ENCODE measurements around the gene IRS1. TPM values are rescaled to one million over a fixed set of nuclear protein-coding genes. Genes with fewer than 3 reads are reported as not detected.

Gene IRS1
- total RNA-seq, 1 donor from 2014 or later: 17.0 TPM

DNA sequence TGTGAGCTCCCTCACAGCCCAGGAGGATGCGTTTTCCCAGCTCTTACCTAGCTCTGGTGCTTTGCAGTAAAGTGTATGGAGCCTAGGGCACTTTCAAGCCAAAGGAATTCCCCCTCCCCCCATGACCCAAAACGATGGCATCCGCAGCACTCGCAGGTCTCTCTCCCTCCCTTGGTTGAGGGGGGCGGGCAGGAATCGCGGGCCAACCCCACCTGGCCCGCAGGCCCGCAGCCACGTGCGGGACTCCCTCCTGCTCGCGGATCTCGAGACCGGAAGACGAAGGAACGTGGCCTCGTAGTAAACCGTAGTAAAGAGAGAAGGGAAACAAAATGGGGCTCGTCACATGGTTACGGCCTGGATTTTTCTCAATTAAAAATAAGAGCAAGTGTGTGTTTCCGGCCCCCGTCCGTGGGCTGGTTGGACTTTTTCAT, 8.5 kb downstream of the IRS1 start:
- no peak for DNase-seq (ENCODE audit: low spot score)

DNA sequence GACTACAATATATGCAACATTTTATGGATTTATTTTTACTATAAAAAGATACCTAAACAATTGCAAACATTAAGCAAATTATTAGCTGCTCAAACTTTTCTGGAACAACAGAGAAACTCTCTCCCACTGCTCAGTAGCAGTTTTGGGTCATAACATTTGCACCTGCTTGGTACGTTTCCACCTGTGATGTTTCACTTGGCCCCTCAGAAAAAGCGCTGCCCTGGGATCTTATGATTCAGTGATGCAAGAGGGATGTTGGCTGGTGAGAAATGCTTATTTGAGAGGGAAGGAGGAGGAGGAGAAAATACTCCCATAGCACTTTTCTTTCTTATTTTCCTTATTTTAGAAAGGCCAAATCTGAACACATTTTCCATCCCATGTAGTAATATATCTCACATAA, 9.2 kb downstream of the IRS1 start:
- no peak for DNase-seq (ENCODE audit: low spot score)

DNA sequence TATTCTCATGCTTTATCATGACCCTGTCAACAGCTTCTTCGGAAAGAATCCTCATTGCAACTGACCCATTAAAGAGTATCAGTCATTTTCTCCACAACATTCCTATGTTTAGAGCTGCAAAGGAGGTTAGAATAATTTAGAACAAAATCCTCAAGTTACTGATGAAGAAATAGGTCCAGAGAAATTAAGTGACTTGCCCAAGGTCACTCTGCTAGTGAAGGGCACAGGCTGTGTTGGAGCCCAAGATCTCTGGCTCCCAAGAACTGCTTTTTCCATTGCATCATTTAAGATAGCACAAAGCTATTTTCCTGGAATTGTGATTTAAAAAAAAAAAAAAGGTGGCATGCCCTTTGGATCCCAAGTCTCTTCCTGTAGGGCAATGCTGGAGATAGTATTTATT, 9.6 kb downstream of the IRS1 start:
- no peak for DNase-seq (ENCODE audit: low spot score)

DNA sequence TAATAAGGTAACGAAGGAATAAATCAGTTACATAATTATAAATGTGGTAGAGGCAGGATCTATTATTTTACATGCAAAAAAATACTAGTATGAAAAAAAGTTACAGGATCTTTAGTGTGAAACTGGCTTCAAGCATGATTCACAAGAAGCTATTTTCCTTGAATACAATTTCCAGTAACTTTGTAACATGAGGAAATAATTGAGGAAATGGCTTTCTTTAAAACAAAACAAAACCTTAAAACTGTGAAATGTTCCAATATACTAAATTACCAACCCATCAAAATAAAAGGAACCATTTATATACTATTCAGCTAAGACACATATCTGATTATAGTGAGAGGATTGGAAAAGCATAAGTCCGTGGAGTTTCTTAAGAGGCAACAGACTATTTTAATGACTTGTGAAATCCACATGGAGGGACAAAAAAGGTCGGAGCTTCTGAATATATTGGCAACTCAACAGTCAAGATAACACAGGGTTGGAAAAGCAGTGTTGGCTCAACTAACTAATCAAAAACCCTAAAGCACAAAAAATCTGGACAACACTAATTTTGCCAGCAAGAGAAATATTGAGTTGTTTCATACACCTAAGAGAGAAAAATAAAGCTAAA, 10.6 kb downstream of the IRS1 start:
- no peak for DNase-seq (ENCODE audit: low spot score)

DNA sequence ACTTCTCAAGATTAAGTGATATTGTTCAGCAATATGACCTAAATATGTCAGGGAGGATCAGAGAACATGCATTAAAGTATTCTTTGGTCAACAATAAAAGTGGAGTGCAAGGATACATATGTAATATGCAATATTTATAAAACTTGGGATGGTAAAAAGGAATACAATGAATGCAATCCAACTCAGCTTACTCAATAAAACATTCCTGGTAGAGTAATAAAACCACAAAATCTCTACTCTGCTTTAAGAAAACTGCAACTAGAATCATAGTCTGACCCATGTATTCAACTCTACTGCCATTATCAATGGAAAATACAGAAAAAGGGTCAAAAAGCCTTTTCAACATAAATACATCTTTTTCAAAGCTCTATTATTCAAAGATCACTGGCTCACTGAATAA, 11.6 kb downstream of the IRS1 start:
- DNase-seq (ENCODE audit: low spot score): no peak

DNA sequence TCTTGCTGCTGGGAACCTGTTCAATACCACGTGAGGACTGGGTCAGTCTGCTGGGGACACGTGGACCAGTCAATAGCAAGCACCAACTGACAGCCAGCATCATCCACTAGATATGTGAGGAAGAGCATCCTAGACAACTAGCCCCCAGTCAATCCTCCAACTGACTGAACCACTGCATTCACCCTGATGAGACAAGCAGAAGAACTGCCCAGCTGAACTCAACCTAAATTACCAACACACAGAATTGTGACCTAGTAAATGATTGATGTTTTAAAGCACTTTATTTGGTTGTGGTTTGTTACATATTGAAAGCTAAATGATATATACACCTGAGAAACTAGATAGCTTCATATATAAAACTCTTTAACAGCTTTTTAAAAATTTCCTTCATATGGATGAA, 15.7 kb downstream of the IRS1 start:
- DNase-seq (ENCODE audit: low spot score): no peak

DNA sequence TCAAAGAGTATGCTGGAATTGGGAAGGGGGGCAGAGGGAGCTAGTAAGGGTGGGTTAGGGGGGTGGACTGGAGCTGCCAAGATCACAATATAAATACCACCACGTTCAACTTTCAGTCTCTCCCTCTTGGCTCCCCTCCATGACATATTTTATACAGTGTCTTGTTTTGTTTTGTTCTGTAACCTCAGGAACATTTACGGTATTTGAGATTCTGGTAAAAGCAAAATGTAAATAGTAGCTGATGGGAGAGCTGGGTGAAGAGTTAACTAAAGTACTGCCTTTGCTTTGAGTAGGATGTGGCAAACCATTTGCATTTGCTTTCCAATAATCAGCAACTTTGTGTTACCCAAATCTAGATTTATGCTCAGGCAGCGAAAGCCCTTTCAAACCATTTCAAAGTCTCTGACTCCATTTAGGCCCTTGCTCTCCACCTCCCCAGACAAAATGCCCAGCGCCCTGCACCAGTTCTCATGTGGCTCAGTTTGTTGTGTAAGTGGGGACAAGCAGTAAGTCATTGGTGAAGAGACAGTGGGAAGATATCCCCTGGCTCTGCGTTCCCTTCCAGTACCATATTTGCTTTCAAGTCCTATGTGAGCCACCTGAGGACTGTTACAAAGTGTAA, 17.4 kb downstream of the IRS1 start:
- no peak for DNase-seq (ENCODE audit: low spot score)

DNA sequence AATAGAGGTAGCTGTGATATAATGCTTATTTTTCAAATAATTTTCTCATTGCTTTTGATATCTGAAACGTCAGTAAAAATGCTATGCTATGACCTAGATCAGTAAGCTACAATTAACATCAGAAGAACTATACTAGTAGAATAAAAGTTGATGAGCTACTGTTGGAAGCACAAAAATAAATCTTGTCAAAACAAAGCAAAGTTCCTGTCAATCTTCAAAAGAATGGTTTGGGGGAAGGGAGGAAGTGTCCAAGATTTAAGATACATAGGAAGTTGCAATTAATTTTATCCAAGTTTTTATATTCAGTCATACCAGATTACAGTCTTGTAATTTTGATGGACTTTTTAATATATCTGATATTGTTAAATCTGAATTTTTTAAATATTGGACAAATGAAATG, 19.2 kb downstream of the IRS1 start:
- DNase-seq (ENCODE audit: low spot score): no peak

DNA sequence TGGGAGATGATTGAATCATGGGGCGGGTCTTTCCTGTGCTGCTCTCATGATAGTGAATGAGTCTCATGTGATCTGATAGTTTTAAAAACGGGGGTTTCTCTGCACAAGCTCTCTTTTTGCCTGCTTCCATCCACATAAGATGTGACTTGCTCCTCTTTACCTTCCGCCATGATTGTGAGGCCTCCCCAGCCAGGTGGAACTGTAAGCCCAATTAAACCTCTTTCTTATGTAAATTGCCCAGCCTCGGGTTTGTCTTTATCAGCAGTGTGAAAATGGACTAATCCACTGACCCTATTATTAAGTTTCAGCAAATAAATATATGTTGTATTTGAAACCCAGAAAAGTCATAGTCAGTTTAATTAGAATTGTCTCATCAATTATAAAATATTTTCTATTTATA, 22.0 kb downstream of the IRS1 start:
- DNase-seq (ENCODE audit: low spot score): no peak

DNA sequence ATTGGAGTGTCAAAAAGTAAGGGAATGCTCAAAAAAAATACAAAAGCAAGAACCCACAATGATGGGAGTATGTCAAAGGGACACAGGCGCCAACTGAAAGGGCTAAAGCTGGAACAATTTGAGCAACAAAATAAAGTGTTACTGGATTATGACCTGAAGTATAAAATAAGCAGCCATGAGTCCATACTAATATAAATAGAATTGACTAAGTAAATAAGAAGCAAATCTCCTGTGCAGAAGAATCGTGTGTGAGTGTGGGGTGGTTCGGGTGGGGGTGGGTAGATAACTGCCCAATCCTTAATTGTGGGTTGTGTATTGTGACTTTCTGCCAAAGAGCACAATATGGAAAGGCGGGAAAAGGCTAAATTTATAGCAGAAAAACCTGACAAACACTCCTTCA, 23.5 kb downstream of the IRS1 start:
- DNase-seq (ENCODE audit: low spot score): no peak

DNA sequence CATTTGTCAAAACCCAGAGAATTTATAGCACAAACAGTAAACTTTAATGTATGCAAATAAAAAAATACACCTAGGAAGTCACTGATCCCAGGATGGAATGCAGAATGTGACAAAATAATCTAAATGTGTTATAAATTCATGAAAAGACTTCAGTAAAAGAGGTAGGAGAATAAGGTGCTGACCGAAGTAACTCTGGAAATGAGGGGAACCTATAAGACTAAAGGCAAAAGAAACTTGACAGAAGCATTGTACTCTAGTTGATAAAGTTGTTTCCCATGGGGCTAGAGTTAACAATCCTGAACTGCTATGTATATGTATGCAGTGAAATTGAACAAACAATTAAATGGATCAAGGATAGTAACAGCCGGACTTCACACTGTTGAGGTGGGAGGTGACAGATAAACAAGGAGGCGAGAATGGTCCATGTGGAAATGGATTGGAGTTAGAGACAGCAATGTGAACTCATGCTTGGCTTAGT, 24.5 kb downstream of the IRS1 start:
- no peak for DNase-seq (ENCODE audit: low spot score)

DNA sequence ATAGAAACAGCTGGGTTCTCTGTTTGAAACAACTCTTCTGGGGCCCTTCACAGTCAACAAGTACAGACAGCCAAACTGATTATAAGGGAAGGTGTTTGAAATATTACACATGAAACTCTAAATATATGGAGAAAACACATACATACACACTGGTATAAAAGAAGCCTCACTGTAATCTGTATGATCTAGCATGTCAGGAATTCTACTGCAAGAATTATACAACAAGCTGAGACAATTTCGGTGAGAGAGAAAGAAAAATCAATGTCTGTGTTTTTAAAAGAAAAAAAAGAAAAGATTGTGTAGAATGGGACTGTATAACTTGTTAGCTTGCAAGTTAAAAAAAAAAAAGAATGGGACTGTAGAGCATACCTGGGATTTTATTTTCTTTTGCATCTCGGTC, 26.3 kb downstream of the IRS1 start:
- DNase-seq (ENCODE audit: low spot score): no peak

DNA sequence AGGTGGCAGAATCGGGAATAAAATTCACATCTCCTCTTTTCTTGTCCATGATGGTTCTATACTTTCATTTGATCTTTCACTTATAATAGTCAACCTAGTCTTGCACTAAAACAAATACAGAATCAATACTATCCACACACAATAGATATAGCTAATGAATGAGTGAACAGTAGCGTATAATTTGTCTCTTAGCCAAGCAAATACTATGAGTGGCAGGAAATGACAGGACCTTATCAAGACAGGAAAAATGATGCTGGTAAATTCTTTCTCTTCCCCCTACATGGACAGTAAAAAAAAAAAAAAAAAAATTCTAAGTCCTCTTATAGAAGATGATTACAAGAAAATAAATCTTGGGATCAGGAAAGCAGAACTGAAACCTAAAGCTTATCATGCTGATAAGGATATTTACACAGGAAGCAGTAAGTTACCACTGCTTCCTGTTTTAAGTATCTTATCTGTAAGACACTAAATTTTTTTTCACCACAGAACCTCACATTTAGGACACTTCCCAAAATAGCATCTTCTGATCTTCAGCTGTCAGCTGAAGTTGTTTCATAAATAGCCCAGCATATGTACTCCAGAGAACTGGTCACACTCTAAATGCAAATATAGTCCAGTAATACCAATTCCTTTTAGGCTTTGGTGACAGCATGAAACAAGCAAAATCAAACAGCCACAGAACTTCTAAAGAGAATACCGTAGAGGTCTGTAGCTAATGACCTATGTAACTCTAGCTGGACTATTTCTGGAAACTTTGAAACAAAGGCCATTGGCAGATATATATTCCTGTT, 27.0 kb downstream of the IRS1 start:
- DNase-seq (ENCODE audit: low spot score): no peak

DNA sequence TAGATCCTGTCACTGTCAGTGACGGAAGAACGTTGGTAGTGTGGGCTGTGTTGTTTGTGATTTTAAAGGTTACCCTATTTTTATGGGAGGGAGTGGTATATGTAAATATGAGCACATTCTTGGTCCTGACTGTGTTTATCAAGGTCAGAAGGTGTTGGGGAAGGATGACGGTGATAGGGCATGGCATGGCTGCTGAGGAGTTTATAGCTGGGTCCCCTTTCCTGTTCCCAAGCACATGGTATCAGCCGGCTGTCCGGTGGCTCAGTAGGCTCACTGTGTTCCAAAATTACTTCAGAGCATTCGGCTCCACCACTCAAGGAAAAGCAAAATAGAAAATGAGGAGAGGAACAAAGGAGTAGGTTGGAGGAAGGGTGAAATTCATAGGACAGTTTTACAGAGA, 28.6 kb downstream of the IRS1 start:
- DNase-seq (ENCODE audit: low spot score): no peak

DNA sequence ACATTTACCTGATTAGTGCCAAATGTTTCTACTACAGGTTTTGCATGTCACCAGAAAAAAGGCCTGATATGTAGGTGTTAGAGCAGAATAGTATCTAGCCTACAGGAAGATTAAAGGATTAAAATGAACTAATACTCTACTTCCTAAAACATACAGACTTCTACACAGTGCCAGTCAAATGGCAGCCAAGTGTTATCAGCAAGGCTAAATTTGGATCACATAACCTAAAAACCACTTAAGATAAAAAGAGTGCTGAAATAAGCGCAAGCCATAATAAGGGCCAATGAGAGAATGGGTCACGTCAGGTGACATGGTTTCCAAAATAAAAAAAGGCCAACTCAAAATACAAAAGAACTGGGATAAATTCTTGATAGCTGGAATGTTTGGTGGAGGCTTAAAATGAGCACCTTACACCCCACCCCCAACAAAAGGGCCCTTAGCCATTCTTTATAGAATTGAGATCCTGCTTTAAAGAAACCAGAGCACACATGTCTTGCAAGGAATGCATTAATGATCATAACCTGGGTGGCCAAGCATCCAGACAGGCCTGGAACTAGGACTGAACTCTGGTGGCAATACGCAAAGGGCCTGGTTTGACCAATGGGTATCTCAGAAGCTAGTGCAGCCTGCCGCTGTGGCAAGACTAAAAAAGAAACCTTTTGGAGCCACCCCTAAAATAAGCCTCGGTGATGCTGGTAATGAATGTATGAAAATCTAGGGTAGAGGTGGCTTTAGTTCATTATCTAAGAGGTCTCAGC, 32.4 kb downstream of the IRS1 start:
- DNase-seq (ENCODE audit: low spot score): no peak

DNA sequence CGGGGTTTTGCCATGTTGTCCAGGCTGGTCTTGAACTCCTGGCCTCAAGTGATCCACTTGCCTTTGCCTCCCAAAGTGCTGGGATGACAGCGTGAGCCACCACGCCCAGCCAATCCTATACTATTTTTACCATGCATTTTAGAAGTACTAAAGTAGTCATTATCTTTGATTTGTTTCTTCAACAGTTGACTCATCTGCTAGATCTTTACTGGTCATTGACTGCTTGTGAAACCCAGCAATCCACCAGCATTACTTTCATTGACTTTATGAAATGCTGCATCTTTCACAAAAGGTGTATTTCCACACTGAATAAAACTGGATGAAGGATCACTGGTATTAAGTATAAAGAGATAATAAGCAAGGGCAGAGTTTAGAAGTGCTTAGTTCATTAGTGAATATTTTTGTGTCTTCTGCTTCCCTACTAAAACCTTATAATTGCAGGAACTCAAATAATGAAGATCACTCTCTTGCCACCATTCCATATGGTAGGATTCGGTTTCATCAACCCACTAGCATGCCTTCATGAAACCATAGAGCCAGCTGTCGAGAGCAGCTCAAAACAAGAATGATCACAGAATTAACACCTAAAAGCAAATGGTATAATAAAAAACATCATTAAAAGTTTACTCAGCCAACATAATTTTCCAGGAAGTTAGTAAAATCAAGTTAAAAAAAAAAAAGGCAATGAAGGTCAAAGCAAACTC, 33.1 kb downstream of the IRS1 start:
- no peak for DNase-seq (ENCODE audit: low spot score)

DNA sequence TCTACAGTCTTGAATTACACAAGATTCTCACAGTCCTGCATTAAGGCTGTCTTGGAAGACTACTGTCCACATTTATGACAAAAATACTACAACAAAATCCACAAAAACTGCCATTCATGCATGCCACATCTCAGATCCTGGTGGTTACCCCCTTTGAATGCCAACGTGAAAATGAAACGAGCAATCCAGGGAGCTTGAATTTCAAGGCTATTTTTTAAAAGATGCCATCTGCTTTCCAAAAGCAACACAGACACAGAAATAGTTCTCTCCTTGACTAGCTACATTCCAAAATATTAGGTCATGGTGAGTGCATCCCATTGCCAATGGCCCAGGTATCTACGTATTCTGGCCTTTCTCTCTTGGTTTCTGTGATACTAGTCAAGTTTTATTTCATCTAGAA, 36.3 kb downstream of the IRS1 start:
- no peak for DNase-seq (ENCODE audit: low spot score)

DNA sequence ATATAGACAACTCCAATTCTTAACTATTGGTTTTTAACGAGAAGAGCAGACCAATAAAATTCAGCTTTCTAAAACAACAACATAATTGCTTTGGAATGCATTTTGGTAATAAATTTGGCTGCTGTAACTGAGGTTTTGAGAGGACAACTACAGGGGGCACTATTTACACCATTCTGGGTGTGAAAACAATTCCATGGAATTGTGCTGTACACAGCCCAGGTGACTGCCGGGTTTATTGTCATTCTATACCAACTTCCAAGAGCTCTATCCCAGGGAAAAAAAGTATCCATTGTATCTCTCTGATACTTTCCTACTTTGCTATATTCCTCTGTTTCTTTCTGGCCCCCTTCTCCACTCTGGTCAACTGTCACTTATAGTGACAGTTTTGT, 38.4 kb downstream of the IRS1 start:
- DNase-seq (ENCODE audit: low spot score): no peak

DNA sequence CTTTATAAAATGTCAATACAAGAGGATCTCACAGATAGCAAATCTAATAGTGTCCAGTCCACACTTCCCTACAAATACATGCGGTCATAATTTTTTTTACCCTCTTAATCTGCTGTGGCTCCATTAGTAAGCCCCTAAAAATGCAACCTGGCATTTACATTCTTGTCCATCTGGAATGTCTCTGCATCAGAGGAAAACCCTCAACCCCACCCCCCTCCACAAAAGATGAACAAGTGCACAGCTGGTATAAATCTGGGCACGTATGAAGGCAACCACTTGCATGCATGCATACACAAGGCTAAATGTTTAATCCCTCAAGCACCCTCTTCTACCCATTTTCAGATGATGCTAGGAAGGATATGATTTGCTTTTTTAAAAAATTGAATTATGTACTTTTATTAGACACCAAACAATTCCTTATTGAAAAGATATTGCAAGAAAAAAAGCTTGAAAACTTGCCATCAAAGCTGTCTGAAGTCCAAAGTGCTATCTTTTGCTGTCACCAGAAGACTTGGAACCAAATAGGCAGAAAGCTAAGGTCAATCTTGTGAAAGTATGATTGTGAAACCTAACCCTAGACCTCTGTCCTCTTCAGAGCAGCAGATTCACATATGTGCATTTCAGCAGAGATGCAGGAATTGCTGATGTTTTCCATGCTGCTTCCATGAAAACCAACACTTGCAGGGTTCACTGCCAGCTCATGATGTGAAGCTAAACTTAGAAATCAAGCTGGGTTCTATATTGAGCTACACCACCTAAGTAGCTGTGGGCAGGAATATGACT, 39.0 kb downstream of the IRS1 start:
- DNase-seq (ENCODE audit: low spot score): no peak

DNA sequence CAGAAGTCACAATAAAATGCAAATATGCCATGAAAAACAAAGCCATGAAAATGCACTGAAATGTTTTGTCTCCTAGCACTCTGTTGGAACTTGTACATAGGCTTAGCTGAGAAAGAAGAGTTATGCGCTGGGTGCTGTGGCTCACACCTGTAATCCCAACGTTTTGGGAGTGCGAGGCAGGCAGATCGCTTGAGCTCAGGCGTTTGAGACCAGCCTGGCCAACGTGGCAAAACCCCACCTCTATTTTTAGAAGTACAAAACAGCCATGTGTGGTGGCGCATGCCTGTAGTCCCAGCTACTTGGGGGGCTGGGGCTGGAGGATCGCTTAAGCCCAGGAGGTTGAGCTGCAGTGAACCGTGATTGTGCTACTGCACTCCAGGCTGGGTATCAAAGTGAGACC, 39.9 kb downstream of the IRS1 start:
- no peak for DNase-seq (ENCODE audit: low spot score)
